ENCODE results near the gene EHD1.

- TF ChIP-seq, protein P1, sequence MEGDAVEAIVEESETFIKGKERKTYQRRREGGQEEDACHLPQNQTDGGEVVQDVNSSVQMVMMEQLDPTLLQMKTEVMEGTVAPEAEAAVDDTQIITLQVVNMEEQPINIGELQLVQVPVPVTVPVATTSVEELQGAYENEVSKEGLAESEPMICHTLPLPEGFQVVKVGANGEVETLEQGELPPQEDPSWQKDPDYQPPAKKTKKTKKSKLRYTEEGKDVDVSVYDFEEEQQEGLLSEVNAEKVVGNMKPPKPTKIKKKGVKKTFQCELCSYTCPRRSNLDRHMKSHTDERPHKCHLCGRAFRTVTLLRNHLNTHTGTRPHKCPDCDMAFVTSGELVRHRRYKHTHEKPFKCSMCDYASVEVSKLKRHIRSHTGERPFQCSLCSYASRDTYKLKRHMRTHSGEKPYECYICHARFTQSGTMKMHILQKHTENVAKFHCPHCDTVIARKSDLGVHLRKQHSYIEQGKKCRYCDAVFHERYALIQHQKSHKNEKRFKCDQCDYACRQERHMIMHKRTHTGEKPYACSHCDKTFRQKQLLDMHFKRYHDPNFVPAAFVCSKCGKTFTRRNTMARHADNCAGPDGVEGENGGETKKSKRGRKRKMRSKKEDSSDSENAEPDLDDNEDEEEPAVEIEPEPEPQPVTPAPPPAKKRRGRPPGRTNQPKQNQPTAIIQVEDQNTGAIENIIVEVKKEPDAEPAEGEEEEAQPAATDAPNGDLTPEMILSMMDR (IDR thresholded peaks at IDR 0.05), result no peak
- TF ChIP-seq EZH2 (IDR thresholded peaks at IDR 0.05), result no peak
Observed at GRCh38 chr11:64853709-64854108, 24.7 kb downstream of the EHD1 start.

All from neural progenitor cell (in vitro differentiated cells).